Right ventricle myocardium inferior (tissue), 1 donor: ENCODE measurements around the gene ANKS1B. TPM values are rescaled to one million over a fixed set of nuclear protein-coding genes. Genes with fewer than 3 reads are reported as not detected.
A peak's percentile ranks its signal among the peaks of the same experiment; 100 is the strongest.
"Not testable (repeated sequence)": the region's sequence is repeated elsewhere in the genome, so short reads cannot be mapped to it uniquely, and the experiment has no call there.

Experiments
- ATAC-seq: fragments of 200-7000 bp; cut with Tn5 transposase; one replicate; pipeline ENCODE4 v1.9.1; 2020; ENCODE audit warnings: mild to moderate bottlenecking, moderate library complexity
- DNase-seq: peaks from one replicate; pipeline ENCODE4 v3.0.0; 2021; ENCODE audit errors: missing footprints
- intact Hi-C: fragments of 100-400 bp; cut with DNase I; formaldehyde crosslinking; loops from one replicate; pipeline ENCODE4 v1.11.0; 2022
- long read RNA-seq: library from polyadenylated mRNA; unstranded; transcript quantifications from one replicate; pipeline ENCODE4 v2.0.0, GENCODE V29; 2021
- total RNA-seq: library from RNA; stranded (reverse); fragmentation: NEBNext Ultra II Directional; extraction: Animal tissue kit (Norgen Biotek cat#: 25700); gene quantifications from one replicate; pipeline ENCODE4 v1.2.1, GENCODE V29; 2021
- donor health status: DM: no; HTN: yes; CAD: no; lungs with severe emphysema.

The ANKS1B gene
- total RNA-seq, result 2.3 TPM
- long read RNA-seq, result 0 reads

GRCh38 chr12:99984271-99985128 is at the start of gene ANKS1B:
TSS of gene ANKS1B (minus strand) at chr12:99984936. CDS start at chr12:99984237, 699 bp downstream.
- ATAC-seq (peak; percentile 86), DNase-seq (peak; percentile 68)
- intact Hi-C loops, result no loop called here

- DNase-seq (no peak), ATAC-seq (no peak)
- intact Hi-C loops, result no loop called here
These were observed 47.1 kb upstream of the ANKS1B start for GRCh38 chr12:100031836-100032235.

GRCh38 chr12:100027671-100028070 is 42.9 kb upstream of the ANKS1B start:
- ATAC-seq (no peak), DNase-seq (no peak)
- intact Hi-C loops, result no loop called here

- ATAC-seq, result no peak
- intact Hi-C loops, result no loop called here
- DNase-seq, result no peak
These were observed 41.5 kb upstream of the ANKS1B start for GRCh38 chr12:100026241-100026640.

- ATAC-seq (no peak), DNase-seq (no peak)
- intact Hi-C loops, result no loop called here
These were observed 40.3 kb upstream of the ANKS1B start for GRCh38 chr12:100024974-100025555.

GRCh38 chr12:100020370-100020769 is 35.6 kb upstream of the ANKS1B start:
- ATAC-seq (no peak), DNase-seq (no peak)
- intact Hi-C loops, result no loop called here

GRCh38 chr12:100017056-100017455 is 32.3 kb upstream of the ANKS1B start:
- intact Hi-C loops, result no loop called here
- DNase-seq (no peak), ATAC-seq (no peak)

GRCh38 chr12:100016304-100016703 is 31.6 kb upstream of the ANKS1B start:
- ATAC-seq, DNase-seq, intact Hi-C loops: not testable (repeated sequence)

GRCh38 chr12:100005846-100006245 is 21.1 kb upstream of the ANKS1B start:
- ATAC-seq, intact Hi-C loops: not testable (repeated sequence)

GRCh38 chr12:99997806-99998205 is 13.1 kb upstream of the ANKS1B start:
- intact Hi-C loops, result no loop called here
- DNase-seq (no peak), ATAC-seq (no peak)

More at GRCh38 chr12:100005846-100006245, 21.1 kb upstream of the ANKS1B start:
- DNase-seq, result not testable (repeated sequence)

GRCh38 chr12:99996095-99996494 is 11.4 kb upstream of the ANKS1B start:
- intact Hi-C loops, result no loop called here
- DNase-seq (no peak), ATAC-seq (no peak)

- intact Hi-C loops, result no loop called here
- no peak for ATAC-seq
These were observed 895 bp upstream of the ANKS1B start for GRCh38 chr12:99985631-99986030.

GRCh38 chr12:99985129-99985570 is 414 bp upstream of the ANKS1B start:
- DNase-seq, result no peak
- peak; percentile 26 for ATAC-seq
- intact Hi-C loops, result no loop called here

More at GRCh38 chr12:99985631-99986030, 895 bp upstream of the ANKS1B start:
- no peak for DNase-seq

- no peak for DNase-seq
- intact Hi-C loops, result no loop called here
- ATAC-seq, result peak; percentile 4
These were observed 1.1 kb downstream of the ANKS1B start for GRCh38 chr12:99983456-99984258.

GRCh38 chr12:99981639-99982190 is 3.0 kb downstream of the ANKS1B start:
- no peak for DNase-seq
- no peak for ATAC-seq
- intact Hi-C loops, result no loop called here

- intact Hi-C loops, result no loop called here
- ATAC-seq, result no peak
- no peak for DNase-seq
These were observed 5.3 kb downstream of the ANKS1B start for GRCh38 chr12:99979471-99979870.

GRCh38 chr12:99978152-99978551 is 6.6 kb downstream of the ANKS1B start:
- ATAC-seq (no peak), DNase-seq (no peak)
- intact Hi-C loops, result no loop called here

GRCh38 chr12:99977550-99977949 is 7.2 kb downstream of the ANKS1B start:
- no peak for DNase-seq
- intact Hi-C loops, result no loop called here
- ATAC-seq, result no peak

- intact Hi-C loops, result no loop called here
- DNase-seq (no peak), ATAC-seq (no peak)
These were observed 8.0 kb downstream of the ANKS1B start for GRCh38 chr12:99976762-99977161.
